SK-N-MC (cell line): ENCODE results near the gene CACNG4.

Source experiments
- DNase-seq: peaks from one replicate; pipeline ENCODE4 v3.0.0-alpha.2; 2011; ENCODE audit warnings: low read depth, low spot score
- H3K27ac ChIP-seq: fragments of 200-600 bp; sonication (generic); 2 replicates; pipeline ENCODE4 v1.5.1; 2016; ENCODE audit warnings: mixed run types
- H3K36me3 ChIP-seq: fragments of 200-600 bp; sonication (generic); 2 replicates; pipeline ENCODE4 v1.6.1; 2017; ENCODE audit warnings: antibody characterized with exemption, low read length, mixed read lengths; ENCODE audit not compliant: insufficient read depth
- H3K4me3 ChIP-seq: fragments of 200-600 bp; sonication (generic); 2 replicates; pipeline ENCODE4 v1.5.1; 2016
- H3K9ac ChIP-seq: fragments of 200-600 bp; sonication (generic); 2 replicates; pipeline ENCODE4 v1.8.0; 2017; ENCODE audit warnings: mixed run types, mixed read lengths; ENCODE audit not compliant: insufficient read length
- H3K9me3 ChIP-seq: fragments of 200-600 bp; sonication (generic); 2 replicates; pipeline ENCODE4 v1.6.1; 2017; ENCODE audit warnings: low read depth, mild to moderate bottlenecking, antibody characterized with exemption, low read length, moderate library complexity, mixed read lengths
- EZH2 ChIP-seq: fragments of 200-600 bp; sonication (generic); IDR thresholded peaks from one replicate; pipeline ENCODE4 v1.6.1; 2017; ENCODE audit warnings: antibody characterized with exemption
- FOXP2 ChIP-seq: optimal IDR thresholded peaks from 2 replicates; pipeline ENCODE3; 2011; ENCODE audit warnings: mild to moderate bottlenecking, moderate library complexity; ENCODE audit not compliant: insufficient read depth; ENCODE audit errors: extremely low read length, control extremely low read depth
- POLR2AphosphoS5 ChIP-seq: IDR thresholded peaks from 2 replicates; pipeline ENCODE4 v1.6.1; 2012; ENCODE audit warnings: mild to moderate bottlenecking, low read depth, low read length, borderline replicate concordance

CACNG4 gene

GRCh38 chr17:67018471-67019434, 54.2 kb downstream of the CACNG4 start:
- Histone ChIP-seq H3K9ac (no peak overlapping the region), H3K36me3 (no peaks in the 10 kb centered on the region), H3K4me3 (no peak overlapping the region), H3K9me3 (no peaks in the 10 kb centered on the region), H3K27ac (no peak overlapping the region)
- TF ChIP-seq FOXP2 (no peak), POLR2AphosphoS5 (no peak), EZH2 (no peak)
- DNase-seq, result no peak

- Histone ChIP-seq H3K36me3 (no peaks in the 10 kb centered on the region), H3K4me3 (no peak overlapping the region), H3K9ac (no peak overlapping the region), H3K9me3 (no peaks in the 10 kb centered on the region), H3K27ac (no peak overlapping the region)
- no peak for TF ChIP-seq POLR2AphosphoS5
- TF ChIP-seq EZH2, result no peak
- TF ChIP-seq FOXP2, result no peak
- DNase-seq, result no peak
Measured at GRCh38 chr17:67019809-67020208, 55.3 kb downstream of the CACNG4 start.

GRCh38 chr17:67020293-67020766, 55.8 kb downstream of the CACNG4 start:
- TF ChIP-seq FOXP2, result no peak
- no peak for TF ChIP-seq POLR2AphosphoS5
- TF ChIP-seq EZH2, result no peak
- Histone ChIP-seq H3K27ac (no peak overlapping the region), H3K9ac (no peak overlapping the region), H3K36me3 (no peaks in the 10 kb centered on the region), H3K9me3 (no peaks in the 10 kb centered on the region), H3K4me3 (no peak overlapping the region)
- DNase-seq, result no peak

- Histone ChIP-seq H3K9ac (no peak overlapping the region), H3K27ac (no peak overlapping the region), H3K36me3 (no peaks in the 10 kb centered on the region), H3K9me3 (no peaks in the 10 kb centered on the region), H3K4me3 (no peak overlapping the region)
- DNase-seq, result no peak
- TF ChIP-seq EZH2, result no peak
- no peak for TF ChIP-seq FOXP2
- no peak for TF ChIP-seq POLR2AphosphoS5
Measured at GRCh38 chr17:67021196-67021595, 56.7 kb downstream of the CACNG4 start.

- no peak overlapping the region for H3K9ac ChIP-seq
- no peak overlapping the region for H3K4me3 ChIP-seq
- TF ChIP-seq EZH2, result no peak
- TF ChIP-seq FOXP2, result no peak
- no peak for TF ChIP-seq POLR2AphosphoS5
- H3K36me3 ChIP-seq, result no peaks in the 10 kb centered on the region
- no peak overlapping the region for H3K27ac ChIP-seq
- H3K9me3 ChIP-seq, result no peaks in the 10 kb centered on the region
- no peak for DNase-seq
Measured at GRCh38 chr17:67021743-67022450, 57.4 kb downstream of the CACNG4 start.

GRCh38 chr17:67022451-67022810, 57.9 kb downstream of the CACNG4 start:
- DNase-seq, result no peak
- H3K4me3 ChIP-seq, result no peak overlapping the region
- H3K27ac ChIP-seq, result no peak overlapping the region
- H3K9ac ChIP-seq, result no peak overlapping the region
- no peak for TF ChIP-seq FOXP2
- no peak for TF ChIP-seq POLR2AphosphoS5
- TF ChIP-seq EZH2, result no peak
- H3K9me3 ChIP-seq, result no peaks in the 10 kb centered on the region
- H3K36me3 ChIP-seq, result no peaks in the 10 kb centered on the region

- H3K9me3 ChIP-seq, result no peaks in the 10 kb centered on the region
- TF ChIP-seq FOXP2, result no peak
- H3K27ac ChIP-seq, result no peak overlapping the region
- no peak overlapping the region for H3K4me3 ChIP-seq
- no peaks in the 10 kb centered on the region for H3K36me3 ChIP-seq
- no peak for DNase-seq
- no peak overlapping the region for H3K9ac ChIP-seq
Measured at GRCh38 chr17:67024736-67025135, 60.2 kb downstream of the CACNG4 start.

GRCh38 chr17:67025216-67025792, 60.8 kb downstream of the CACNG4 start:
- H3K36me3 ChIP-seq, result no peaks in the 10 kb centered on the region
- H3K9ac ChIP-seq, result no peak overlapping the region
- no peak overlapping the region for H3K27ac ChIP-seq
- no peaks in the 10 kb centered on the region for H3K9me3 ChIP-seq
- no peak overlapping the region for H3K4me3 ChIP-seq
- no peak for DNase-seq
- TF ChIP-seq FOXP2 (no peak), EZH2 (no peak), POLR2AphosphoS5 (no peak)
